PFSK-1 (cell line): Measurements from ENCODE around the gene HNRNPC.

Experiments used
- FOXP2 ChIP-seq: optimal IDR thresholded peaks from 2 replicates; pipeline ENCODE3; 2011; ENCODE audit warnings: borderline replicate concordance, control low read depth, inconsistent platforms; ENCODE audit not compliant: insufficient read depth; ENCODE audit errors: extremely low read length, extremely low read depth
- POLR2AphosphoS5 ChIP-seq: IDR thresholded peaks from 2 replicates; pipeline ENCODE4 v1.6.1; 2012; ENCODE audit warnings: low read depth, mild to moderate bottlenecking, control low read depth, low read length, moderate library complexity
- REST ChIP-seq, 2 experiments: IDR thresholded peaks; 2 replicates each; pipeline versions ENCODE4 v1.6.1 to v1.8.0; 2011 to 2012; ENCODE audit warnings: low read depth in 2 of 2, low read length in 2 of 2, control low read depth in 1 of 2, inconsistent platforms in 1 of 2, mild to moderate bottlenecking in 1 of 2, moderate library complexity in 1 of 2; ENCODE audit not compliant: insufficient read depth in 1 of 2
- SIN3A ChIP-seq: IDR thresholded peaks from 2 replicates; pipeline ENCODE4 v1.6.1; 2012; ENCODE audit warnings: mild to moderate bottlenecking, low read length, moderate library complexity, borderline replicate concordance; ENCODE audit not compliant: insufficient read depth
- TAF1 ChIP-seq: IDR thresholded peaks from 2 replicates; pipeline ENCODE4 v1.6.1; 2012; ENCODE audit warnings: low read length, control low read depth, borderline replicate concordance; ENCODE audit not compliant: insufficient read depth

HNRNPC gene

DNA sequence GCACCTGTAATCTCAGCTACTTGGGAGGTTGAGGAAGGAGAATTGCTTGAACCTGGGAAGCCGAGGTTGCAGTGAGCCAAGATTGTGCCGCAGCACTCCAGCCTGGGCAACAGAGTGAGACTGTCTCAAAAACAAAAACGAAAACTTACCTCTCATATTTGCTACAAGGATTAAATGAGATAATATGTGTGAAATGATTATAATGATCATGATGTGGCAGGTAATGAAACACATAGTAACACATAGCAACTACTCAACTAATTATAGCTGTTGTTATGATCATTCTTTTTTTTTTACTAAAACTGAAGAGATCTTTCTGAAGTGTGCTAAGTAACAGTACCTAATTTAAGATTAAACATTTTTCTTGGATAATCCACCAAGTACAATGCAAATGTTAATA, 40.7 kb upstream of the HNRNPC start:
- no peak for TF ChIP-seq TAF1
- no peak for TF ChIP-seq FOXP2
- no peak for TF ChIP-seq REST (IDR thresholded peaks at IDR 0.05; ENCODE audit: insufficient read depth in 1 of 2, low read depth in 2 of 2, low read length in 2 of 2)
- no peak for TF ChIP-seq SIN3A
- no peak for TF ChIP-seq POLR2AphosphoS5

GRCh38 chr14:21309238-21309636, 40.0 kb upstream of the HNRNPC start:
- TF ChIP-seq REST (IDR thresholded peaks at IDR 0.05; ENCODE audit: insufficient read depth in 1 of 2, low read depth in 2 of 2, low read length in 2 of 2): no peak
- TF ChIP-seq FOXP2: no peak
- no peak for TF ChIP-seq TAF1
- no peak for TF ChIP-seq POLR2AphosphoS5
- no peak for TF ChIP-seq SIN3A

GRCh38 chr14:21308479-21309237, 39.4 kb upstream of the HNRNPC start:
- TF ChIP-seq POLR2AphosphoS5 (no peak), TAF1 (no peak), SIN3A (no peak), FOXP2 (no peak), REST (IDR thresholded peaks at IDR 0.05; ENCODE audit: insufficient read depth in 1 of 2, low read depth in 2 of 2, low read length in 2 of 2) (no peak)

DNA sequence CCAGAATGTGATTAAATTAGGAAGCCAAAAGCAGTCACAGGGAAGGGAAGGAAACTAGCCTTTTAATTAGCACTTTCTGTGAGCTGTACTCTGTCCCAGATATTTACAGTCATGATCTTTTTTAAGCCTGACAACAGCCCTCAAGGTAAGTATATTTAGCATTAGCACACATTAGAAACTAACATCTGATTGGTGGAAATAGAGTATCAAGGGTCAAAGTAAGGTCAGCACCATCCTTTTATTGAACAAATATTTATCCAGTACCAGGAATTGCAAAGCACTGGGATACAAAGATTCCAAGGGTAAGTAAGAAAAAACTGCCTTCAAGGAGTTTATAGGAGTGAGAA, 38.9 kb upstream of the HNRNPC start:
- no peak for TF ChIP-seq SIN3A

- TF ChIP-seq SIN3A (no peak), TAF1 (no peak), REST (IDR thresholded peaks at IDR 0.05; ENCODE audit: insufficient read depth in 1 of 2, low read depth in 2 of 2, low read length in 2 of 2) (no peak), FOXP2 (no peak), POLR2AphosphoS5 (no peak)
Observed at GRCh38 chr14:21307637-21308036, 38.4 kb upstream of the HNRNPC start.
